Stimulated activated CD4-positive, alpha-beta T cell treated with anti-CD3 and anti-CD28 coated beads, Interleukin-4, amount 100 ng/mL, for 1 hour (primary cell): ENCODE results near the gene TCF25.

Source experiments
- DNase-seq: peaks from one replicate; pipeline ENCODE4 v3.0.0-alpha.2; 2020

TCF25 gene

DNA sequence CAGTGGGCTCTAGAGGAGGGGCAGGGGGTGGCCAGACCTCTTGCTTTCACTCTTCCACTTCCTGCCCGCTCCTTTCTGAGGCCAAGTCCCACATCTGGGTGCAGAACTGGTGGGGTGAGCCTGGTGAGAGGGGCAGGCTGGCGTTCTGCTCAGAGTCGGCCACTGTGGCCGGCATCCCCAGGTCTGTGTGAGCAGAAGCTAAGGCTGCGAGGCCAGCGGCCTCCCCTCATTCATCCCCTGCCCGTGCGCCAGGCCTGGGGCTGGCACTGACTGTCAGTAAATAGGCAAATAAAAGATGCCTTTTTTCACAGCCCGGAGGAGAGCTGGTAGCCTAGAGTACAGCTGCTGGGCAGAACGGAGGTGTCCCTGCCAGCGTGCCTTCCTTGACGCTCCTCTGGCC is 76.4 kb downstream of the TCF25 start:
- DNase-seq: no peak

DNA sequence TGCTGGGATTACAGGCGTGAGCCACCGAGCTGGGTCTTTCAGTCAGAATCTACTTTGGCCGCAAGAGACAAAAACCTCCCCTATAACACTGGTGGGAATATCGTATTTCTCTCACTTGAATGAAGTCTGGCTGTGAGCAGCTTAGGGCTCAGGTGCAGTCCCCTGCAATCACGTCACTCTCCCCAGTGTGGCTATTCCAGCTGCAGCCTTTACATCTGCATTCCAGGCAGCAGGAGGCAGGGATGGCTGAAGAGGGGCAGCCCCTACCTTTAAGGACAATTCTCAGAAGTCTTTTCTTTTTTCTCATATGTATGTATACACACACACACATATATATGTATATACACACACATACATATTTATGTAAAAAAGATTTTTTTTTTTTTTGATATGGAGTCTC is 78.1 kb downstream of the TCF25 start:
- no peak for DNase-seq

DNA sequence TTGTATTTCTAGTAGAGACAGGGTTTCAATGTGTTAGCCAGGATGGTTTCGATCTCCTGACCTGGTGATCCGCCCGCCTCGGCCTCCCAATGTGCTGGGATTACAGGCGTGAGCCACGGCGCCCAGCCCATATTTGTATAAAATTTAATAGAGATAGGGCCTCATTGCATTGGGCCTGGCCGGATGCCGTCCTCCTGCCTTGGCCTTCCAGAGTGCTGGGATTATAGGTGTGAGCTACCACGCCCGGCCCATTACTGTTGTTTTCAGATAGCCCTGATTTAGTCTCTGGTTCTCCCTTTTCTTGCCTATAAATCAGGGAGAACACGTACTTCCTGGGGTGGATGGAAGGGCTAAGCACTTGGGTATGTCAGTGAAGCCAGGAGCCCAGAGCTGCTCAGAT is 78.7 kb downstream of the TCF25 start:
- no peak for DNase-seq

DNA sequence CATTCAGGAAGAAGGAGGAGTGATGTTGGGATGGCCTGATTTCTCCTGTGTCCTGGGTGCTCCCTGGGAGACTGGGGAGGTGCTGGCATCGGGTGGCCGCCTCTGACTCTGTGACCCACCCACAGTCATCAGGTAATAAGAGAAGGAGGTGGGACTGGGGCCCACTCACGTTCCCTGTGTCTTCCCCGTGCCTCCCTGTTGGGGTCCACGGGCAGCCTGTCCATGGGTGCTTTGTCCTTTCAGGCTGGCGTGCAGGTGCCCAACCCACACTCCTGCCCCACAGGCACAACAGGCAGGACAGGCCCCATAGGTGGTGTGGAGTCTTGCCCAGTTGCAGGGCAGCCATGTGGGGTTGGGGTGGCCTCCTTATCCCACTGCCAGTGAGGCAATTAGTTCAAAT is 79.2 kb downstream of the TCF25 start:
- DNase-seq: no peak

DNA sequence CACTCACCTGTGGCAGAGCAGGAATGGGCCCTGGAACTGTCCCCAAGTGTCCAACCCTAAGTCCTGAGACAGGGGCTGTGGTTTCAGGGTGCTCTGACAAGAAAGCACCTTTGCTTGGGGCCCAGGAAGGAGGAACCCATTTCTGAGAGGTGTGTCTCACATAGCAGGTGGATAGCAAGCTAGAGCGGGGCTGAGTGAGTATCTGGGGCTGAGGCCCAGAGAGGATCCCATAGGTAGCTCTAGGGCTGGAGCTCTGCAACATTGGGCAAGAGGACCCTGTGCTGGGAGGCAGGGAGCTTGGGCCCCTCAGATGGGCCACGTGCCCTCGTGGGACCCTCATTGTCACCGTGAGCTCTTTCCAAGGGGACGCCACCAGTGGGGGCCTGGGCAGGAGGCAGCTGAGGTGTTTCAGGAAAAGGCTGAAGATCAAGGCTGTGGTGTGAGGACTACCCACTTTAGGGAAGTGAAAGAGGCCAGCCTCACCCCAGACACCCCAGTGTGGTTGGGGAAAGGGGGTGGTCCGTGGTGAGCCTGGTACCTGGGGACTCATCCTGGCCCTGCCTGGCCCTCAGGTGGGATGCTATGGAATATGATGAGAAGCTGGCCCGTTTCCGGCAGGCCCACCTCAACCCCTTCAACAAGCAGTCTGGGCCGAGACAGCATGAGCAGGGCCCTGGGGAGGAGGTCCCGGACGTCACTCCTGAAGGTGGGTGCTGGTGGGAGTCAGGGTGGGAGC is 80.4 kb downstream of the TCF25 start:
- DNase-seq: no peak

DNA sequence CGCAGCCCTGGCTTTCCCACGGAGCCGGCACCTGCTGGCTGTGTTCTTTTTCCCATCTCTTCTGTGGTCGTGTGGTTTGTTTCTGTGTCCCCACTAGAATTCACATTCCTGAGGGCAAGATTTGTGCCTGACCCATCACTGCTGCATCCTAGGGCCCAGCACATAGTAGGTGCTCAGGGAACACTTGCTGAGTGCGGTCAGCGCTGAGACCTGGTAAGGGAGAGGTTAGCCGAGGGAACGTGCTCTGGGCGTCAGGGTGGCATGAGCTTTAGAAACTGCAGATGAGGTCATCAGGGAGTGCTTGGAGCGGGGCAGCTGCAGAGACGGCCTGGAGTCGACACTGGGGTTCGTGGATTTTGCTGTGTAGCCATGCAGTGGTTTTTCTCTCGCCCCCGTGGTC is 81.1 kb downstream of the TCF25 start:
- no peak for DNase-seq

DNA sequence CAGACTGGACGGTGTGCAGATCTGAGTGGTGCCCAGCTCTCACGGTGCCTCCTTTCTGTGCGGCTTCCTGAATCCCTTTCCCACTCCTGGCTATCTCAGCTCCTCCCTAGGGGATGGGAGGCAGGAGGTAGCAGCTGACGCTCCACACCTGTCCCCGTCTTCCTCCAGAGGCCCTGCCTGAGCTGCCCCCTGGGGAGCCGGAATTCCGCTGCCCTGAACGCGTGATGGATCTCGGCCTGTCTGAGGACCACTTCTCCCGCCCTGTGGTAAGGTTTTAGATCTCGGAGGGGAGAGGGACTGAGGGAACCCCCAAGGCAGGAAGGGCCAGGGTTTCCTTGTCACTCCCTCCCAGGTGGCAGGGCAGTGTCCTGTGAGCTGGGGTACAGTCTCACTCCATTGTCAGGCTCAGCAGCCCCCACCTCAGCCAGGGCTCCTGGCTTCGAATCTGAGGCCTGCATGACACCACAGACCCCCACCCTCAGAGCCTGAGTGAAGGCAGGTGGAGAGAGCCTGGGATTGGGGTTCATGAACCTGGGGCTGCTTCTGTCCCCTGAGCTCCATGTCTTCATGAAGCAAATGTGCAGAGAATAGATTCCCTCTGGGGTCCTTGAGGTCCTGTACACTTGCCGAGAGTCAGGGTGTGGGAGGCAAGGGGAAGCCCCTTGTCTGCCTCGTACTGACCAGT is 81.8 kb downstream of the TCF25 start:
- no peak for DNase-seq

DNA sequence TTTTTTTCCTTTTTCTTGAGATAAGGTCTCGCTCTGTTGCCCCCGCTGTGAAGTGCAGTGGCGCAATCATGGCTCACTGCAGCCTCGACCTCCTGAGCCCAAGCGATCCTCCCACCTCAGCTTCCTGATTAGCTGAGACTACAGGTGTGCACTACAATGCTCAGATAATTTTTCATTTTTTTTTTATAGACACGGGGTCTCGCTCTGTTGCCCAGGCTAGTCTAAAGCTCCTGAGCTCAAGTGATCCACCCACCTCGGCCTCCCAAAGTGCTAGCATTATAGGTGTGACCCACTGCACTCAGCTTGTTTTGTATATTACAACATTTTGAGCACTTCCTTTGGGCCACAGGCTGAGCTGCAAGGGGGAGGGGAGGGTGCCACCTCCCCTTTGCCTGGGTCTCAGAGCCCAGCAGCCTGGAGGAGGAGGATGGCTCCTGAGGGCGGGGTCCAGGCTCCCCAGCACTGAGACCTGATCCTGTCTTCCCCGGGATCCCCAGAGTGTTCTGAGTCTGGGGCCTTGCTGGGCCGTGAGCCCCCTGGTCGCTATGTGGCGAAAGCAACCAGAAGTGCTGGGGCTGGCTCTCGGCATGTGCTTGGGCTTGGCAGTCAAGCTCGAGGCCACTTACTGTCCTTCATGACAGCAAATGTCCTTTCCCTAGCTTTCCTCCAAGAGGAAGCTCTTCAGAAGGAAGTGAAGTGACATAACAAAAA is 83.3 kb downstream of the TCF25 start:
- no peak for DNase-seq

DNA sequence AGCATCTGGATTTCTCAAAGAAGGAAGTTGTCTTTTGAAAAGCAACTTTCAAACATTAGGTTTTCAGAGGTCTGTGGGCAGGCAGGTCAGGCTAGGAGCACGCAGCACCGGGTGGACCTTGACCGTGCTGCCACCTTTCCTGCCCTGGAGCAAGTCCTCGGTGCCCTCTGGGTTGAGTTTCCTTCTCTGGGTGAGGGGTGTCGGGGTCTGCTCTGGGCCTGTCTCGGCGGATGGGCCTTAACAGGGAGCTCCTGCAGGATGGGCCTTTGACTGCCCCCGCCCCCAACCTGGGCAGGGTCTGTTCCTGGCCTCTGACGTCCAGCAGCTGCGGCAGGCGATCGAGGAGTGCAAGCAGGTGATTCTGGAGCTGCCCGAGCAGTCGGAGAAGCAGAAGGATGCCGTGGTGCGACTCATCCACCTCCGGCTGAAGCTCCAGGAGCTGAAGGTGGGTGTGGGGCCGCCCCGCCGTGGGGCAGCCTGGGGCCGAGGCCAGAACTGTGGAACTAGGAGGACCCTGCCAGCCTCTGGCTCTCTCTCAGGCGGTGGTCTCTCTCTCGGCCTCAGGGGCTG is 83.9 kb downstream of the TCF25 start:
- no peak for DNase-seq

DNA sequence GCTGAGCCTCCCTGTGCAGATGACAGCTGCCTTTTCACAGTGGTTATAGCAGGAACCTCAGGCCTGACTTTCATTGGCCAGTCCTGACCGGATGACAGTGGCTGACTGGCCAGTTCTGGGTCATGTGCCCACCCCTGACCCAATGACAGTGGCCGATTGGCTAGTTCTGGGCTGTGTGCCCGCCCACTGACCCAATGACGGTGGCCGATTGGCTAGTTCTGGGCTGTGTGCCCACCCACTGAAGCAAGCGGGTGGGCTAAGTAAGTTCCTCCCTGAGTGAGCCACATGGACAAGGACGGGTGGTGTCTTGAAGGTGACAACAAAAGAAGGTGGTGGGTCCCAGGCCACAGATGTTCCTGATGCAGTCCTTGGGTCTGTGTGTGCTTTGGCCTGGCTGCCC is 84.7 kb downstream of the TCF25 start:
- no peak for DNase-seq

DNA sequence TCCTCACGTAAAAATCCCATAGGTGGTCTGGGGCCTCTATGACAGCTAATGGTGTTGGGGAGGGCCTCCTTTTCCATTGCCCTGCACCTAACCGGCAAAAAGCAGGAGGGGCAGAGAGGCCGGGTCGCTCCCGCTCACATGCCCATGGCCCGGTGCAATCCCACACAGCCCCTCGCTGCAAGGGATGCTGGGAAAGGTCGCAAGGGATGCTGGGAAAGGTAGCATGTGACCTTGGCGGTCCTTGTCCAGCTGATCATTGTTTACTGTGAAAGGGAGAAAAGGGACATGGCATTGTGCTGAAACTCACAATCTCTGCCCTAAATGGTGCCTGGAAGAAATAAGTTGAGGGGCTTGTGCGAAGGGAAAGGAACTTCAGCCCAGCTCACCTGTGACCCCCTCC is 85.2 kb downstream of the TCF25 start:
- no peak for DNase-seq

DNA sequence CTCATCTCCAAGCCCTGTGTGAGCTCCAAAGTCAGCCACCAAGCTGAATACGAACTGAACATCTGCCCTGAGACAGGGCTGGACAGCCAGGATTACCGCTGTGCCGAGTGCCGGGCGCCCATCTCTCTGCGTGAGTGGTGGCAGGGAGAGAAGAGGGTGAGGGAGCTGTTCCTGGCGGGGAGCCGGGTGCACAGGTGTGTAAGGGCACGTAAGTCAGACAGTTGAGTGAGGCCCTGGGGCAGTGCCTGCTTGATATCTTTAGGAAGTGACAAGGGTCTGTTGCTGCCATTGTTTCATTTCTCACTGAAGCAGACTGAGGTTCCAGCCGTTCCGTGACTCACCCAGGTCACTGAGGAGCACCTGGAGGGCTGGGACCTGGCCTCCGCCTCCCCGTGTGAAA is 87.6 kb downstream of the TCF25 start:
- DNase-seq: no peak
